ENCODE measurements around the gene RBM12.

Gene RBM12

DNA sequence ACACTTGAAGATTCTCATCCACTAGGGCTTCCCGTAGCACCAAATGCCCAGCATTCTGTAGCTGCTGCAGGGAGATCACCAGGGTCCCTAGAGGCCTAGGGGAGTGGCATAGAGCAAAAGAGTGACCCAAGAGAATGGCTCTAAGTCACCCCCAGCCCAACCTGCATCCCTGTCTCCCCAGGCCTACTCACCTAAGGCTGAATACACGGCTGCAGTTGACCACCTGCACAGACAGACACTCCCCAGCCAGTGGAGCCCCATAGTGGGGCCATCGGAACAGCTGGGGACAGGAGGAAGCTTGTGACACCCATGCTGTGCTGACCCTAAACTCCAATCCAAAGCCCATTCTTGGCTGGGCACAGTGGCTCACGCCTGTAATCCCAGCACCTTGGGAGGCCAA, 58.6 kb downstream of the RBM12 start:
- DNase-seq (ENCODE audit: low read depth), result no peak
- H3K4me3 ChIP-seq (ENCODE audit: low read depth, low read length), result no peak overlapping the region

DNA sequence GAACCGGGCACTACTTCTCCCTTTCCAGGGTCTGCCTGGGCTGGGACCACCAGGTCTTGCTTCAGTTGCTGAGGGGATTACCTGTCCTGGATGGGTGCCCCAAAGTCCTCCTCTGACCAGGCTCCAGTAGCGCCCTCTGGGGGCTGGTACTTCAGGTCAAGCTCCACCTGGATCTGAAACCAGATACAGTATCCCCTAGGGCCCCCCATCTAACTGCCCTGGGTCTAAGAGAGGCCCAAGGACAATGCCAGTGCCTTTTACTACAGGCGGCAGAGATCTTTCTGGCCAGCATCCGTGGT, 60.3 kb downstream of the RBM12 start:
- no peak for DNase-seq (ENCODE audit: low read depth)
- H3K4me3 ChIP-seq (ENCODE audit: low read depth, low read length), result no peak overlapping the region

DNA sequence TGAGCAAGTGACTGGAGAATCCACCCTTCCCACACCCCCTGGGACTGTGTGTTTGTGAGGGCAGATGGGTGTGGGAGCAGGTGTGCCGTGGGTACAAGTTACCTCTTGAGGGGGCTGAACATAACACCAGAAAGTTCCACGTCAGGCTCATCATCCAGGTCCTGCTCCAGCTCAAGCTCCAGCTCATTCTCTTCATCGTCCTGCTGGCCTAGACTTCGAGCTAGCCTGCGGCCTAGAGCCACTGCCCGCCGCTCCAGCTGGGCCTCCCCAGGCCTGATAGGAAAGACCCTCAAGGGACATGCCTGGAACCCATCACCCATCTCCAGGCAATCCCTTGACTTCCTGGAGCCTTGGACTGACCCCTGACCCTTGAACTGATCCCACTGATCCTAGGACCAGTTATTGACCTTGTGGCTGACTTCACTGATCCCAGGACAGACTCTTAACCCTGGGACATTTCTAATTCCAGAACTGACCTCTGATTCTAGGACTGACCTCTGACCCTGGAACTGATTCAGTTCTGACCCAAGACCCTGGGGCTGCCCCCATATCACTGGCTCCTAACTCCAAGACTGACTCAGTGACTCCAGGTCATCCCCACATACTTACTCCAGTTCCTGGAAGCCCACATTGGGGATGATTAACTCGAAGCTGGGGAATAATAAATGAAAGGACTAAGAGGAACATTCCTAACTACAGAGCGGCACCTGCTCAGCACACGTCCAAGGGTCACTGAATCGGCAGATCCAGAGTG, 60.8 kb downstream of the RBM12 start:
- no peak for DNase-seq (ENCODE audit: low read depth)
- no peak overlapping the region for H3K4me3 ChIP-seq (ENCODE audit: low read depth, low read length)

DNA sequence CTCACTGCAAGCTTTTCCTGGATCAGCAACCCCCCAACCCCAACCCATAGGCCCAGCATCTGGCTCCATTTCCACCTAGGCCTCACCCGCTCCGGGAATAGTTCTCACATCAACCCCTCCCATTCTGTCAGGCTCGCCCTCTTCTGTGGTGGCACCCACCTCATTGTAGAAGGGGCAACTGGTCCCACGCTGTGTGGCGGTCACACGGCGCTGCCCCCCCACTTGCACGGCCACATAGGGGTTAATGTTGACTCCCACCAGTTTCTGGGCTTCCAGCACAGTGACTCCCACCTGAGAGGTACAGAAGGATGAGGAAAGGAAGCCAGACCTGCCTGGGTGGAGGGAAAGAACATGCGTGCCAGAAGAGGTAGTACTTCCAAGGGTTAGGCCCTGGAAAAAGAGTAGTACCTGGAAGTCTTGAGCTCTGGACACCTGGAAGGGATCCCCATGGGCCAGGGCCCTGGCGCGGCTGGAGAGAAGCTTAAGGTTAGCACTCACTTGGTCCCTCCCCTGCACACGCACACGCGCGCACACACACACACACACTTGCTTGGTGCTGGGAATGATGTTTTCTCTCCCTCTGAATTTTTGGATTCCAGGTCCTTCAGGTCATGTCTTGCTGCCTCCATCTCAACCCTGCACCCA, 61.7 kb downstream of the RBM12 start:
- no peak overlapping the region for H3K4me3 ChIP-seq (ENCODE audit: low read depth, low read length)
- DNase-seq (ENCODE audit: low read depth), result no peak

DNA sequence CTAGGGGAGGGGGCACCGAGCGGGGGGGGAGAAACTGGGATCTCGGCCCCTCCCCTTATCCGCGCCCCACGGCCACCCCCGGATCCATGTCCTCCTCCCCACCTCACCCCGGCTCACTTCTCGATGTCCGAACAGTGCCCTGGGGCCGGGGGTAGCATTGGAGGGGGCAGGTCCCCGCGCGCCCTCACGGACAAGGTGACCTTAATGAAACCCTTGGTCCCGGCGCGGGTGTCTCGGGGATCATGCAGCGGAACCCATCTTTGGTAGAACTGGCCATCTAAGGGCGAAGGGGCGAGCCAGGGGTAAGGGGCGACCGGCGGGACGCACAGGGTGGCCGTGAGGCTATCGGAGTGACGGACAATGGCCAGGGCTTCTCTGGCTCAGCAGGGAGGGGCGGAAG, 62.7 kb downstream of the RBM12 start:
- DNase-seq (ENCODE audit: low read depth), result no peak
- H3K4me3 ChIP-seq (ENCODE audit: low read depth, low read length), result peak overlapping the region; percentile 36

DNA sequence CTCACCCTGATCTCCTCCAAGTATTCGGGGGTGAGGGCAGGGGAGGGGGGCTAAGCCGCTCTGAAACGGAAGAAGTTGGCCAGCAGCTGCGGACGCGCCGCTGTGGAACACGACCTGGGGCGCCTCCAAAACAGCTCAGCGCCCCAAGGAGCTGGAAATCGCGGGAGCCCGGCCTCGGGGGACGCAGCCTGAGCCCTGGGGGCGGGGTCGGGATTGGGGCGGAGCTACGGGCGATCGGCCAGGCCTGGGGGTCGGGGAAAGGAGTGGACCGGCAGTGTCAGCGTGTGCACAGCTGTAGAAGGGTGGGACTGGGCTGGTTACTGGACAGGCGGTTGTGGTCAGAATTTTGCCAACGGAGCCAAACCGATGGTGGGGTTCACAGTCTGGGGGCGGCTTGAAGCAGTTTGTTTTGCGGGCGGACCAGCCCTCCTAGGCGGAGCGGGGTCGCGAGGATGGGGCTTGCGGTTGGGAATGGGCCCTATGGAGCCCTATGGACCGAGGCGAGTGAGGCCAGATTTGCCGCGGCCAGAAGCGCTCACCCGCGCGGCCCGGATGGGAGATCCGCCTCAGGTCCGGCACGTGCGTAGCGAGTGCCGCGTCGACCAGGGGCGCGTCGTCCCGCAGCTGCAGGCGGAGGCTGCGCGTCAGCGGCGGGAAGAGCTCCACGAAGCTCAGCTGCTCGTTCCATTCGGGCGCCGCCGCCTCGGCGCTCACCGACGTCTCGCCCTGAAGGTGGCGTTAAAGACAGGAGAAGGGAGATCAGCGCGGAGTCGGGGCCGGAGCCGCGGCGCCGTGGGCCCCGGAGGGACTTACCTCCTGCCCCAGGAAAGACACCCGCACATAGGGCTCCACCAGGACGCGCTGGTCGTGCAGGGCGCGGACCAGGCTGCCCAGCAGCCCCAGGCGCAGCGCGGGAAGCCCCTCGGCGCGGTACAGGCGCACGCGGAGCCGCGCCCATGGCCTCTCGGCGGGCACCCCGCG, 63.4 kb downstream of the RBM12 start:
- H3K4me3 ChIP-seq (ENCODE audit: low read depth, low read length), result peak overlapping the region; percentile 36
- peak; percentile 31 for DNase-seq (ENCODE audit: low read depth)

DNA sequence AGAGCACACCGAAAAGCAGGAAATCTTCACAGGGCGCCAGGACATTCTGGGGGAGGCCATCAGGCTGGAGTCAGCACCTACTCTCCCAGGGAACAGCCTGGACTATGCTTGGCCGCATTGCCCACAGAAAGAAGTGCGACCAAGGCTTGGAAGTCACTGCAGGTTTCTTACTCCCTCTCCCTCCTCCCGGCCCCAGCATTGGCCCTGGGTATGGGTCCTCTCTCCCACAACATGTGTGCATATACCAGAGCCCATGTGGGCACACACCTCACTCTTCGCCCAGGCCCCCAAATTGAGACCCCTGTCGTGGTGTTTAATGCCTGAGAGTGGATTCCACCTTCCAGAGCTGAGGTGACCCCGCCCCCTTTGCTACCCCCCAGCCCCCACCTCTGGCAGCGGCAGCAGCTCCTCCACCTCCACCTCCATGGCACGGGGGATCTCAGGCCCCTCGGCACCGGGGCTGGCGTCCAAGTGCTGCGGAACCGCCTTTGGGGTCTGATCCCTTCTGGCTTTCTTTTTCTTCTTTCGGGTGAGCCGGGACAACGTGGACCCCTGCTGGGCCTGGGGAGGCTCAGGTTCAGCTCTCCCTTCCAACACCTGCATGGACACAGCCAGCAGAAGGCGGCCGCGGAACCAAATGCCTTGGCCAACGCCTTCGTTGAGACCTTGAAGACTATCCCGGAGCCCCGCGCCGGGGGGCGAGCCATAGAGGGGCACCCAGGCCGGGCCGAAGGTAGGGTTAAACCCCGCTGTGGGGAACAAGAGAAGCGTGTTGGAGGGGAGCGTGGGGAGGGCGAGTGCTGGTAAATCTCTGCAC, 64.3 kb downstream of the RBM12 start:
- H3K4me3 ChIP-seq (ENCODE audit: low read depth, low read length), result no peak overlapping the region
- no peak for DNase-seq (ENCODE audit: low read depth)

DNA sequence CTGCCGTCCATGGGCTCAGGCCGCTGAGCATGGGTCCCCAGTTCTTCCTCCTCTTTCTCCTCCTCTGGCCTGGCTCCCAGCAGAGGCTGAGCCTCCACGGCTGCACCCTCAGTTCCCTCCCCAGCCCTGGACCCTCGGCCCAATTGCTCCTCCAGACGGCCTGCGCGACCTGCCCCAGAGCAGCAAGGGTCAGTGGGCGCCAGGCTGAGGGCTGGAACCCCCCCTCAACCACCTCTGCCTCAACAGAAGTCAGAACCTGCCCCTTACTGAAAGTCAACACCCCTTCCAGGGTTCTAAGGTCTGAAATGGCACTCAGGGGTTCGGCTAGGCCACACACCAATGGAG, 65.0 kb downstream of the RBM12 start:
- DNase-seq (ENCODE audit: low read depth), result no peak
- no peak overlapping the region for H3K4me3 ChIP-seq (ENCODE audit: low read depth, low read length)
